HepG2 (cell line): ENCODE data around the gene SMAD7. TPM values are rescaled to one million over a fixed set of nuclear protein-coding genes. Genes with fewer than 3 reads are reported as not detected.

Experiments used
- ARID5B ChIP-seq: IDR thresholded peaks from 2 replicates; pipeline ENCODE4 v1.4.0; 2020; ENCODE audit warnings: mild to moderate bottlenecking, missing genetic modification reagents
- CTCF ChIP-seq: sonication (generic); formaldehyde crosslinking; IDR thresholded peaks from 2 replicates; pipeline ENCODE4 v1.5.0; 2020; ENCODE audit warnings: mild to moderate bottlenecking, missing genetic modification reagents, moderate library complexity
- FOXK2 ChIP-seq: fragments of 450-650 bp; IDR thresholded peaks from 2 replicates; pipeline ENCODE4 v1.6.1; 2016
- GABPB1 ChIP-seq: IDR thresholded peaks from 2 replicates; pipeline ENCODE4 v1.6.1; 2016; ENCODE audit warnings: mild to moderate bottlenecking, missing genetic modification reagents, moderate library complexity, missing compliant biosample characterization
- GATAD2A ChIP-seq: IDR thresholded peaks from 2 replicates; pipeline ENCODE4 v1.6.1; 2016
- KMT2A ChIP-seq: sonication (generic); formaldehyde crosslinking; IDR thresholded peaks from 2 replicates; pipeline ENCODE4 v1.4.0; 2020; ENCODE audit warnings: missing genetic modification reagents
- NR2F1 ChIP-seq, 2 experiments: fragments of 450-650 bp in 1 of 2; formaldehyde crosslinking in 1 of 2; IDR thresholded peaks; 2 replicates each; pipeline versions ENCODE4 v1.5.0 to v1.6.1; 2016 to 2020; ENCODE audit warnings: mild to moderate bottlenecking in 1 of 2, missing compliant biosample characterization in 1 of 2, missing genetic modification reagents in 1 of 2, moderate library complexity in 1 of 2
- SNAI1 ChIP-seq: sonication (generic); formaldehyde crosslinking; IDR thresholded peaks from 2 replicates; pipeline ENCODE4 v1.5.0; 2020; ENCODE audit warnings: mild to moderate bottlenecking, missing genetic modification reagents, borderline replicate concordance
- SOX13 ChIP-seq, 3 experiments: fragments of 450-650 bp in 1 of 3; sonication (generic) in 1 of 3; formaldehyde crosslinking in 1 of 3; IDR thresholded peaks in 2 of 3; conservative IDR thresholded peaks in 1 of 3; 2 replicates each; pipeline versions ENCODE4 v1.5.0 to v1.6.1; 2016 to 2020; ENCODE audit warnings: antibody characterized with exemption in 1 of 3, mild to moderate bottlenecking in 1 of 3, missing compliant biosample characterization in 1 of 3, missing genetic modification reagents in 1 of 3, moderate library complexity in 1 of 3
- SOX5 ChIP-seq: IDR thresholded peaks from 2 replicates; pipeline ENCODE4 v1.6.1; 2016; ENCODE audit warnings: borderline replicate concordance
- SOX6 ChIP-seq, 2 experiments: fragments of 450-650 bp in 1 of 2; sonication (generic) in 1 of 2; formaldehyde crosslinking in 1 of 2; IDR thresholded peaks; 2 replicates each; pipeline versions ENCODE4 v1.4.0 to v1.6.1; 2017 to 2020; ENCODE audit warnings: antibody characterized with exemption in 1 of 2, mild to moderate bottlenecking in 1 of 2, missing genetic modification reagents in 1 of 2
- SP5 ChIP-seq: IDR thresholded peaks from 2 replicates; pipeline ENCODE4 v1.6.1; 2016; ENCODE audit warnings: low read depth, borderline replicate concordance
- THRA ChIP-seq: sonication (generic); formaldehyde crosslinking; IDR thresholded peaks from 2 replicates; pipeline ENCODE4 v1.4.0; 2020; ENCODE audit warnings: missing genetic modification reagents, borderline replicate concordance
- WIZ ChIP-seq: sonication (generic); formaldehyde crosslinking; IDR thresholded peaks from 2 replicates; pipeline ENCODE4 v1.5.1; 2020; ENCODE audit warnings: mild to moderate bottlenecking, missing genetic modification reagents
- YY1 ChIP-seq: IDR thresholded peaks from 2 replicates; pipeline ENCODE4 v1.6.1; 2011; ENCODE audit warnings: low read length, low read depth, moderate library complexity, mild to moderate bottlenecking; ENCODE audit not compliant: insufficient read depth, insufficient replicate concordance
- ZBTB46 ChIP-seq: sonication (generic); formaldehyde crosslinking; IDR thresholded peaks from 2 replicates; pipeline ENCODE4 v1.4.0; 2020; ENCODE audit warnings: mild to moderate bottlenecking, missing genetic modification reagents, borderline replicate concordance
- ZMYM2 ChIP-seq: sonication (generic); formaldehyde crosslinking; IDR thresholded peaks from 2 replicates; pipeline ENCODE4 v1.8.0; 2022; ENCODE audit warnings: mild to moderate bottlenecking, missing genetic modification reagents
- ZMYM4 ChIP-seq: sonication (generic); formaldehyde crosslinking; IDR thresholded peaks from 2 replicates; pipeline ENCODE4 v1.8.1; 2023; ENCODE audit warnings: mild to moderate bottlenecking, missing genetic modification reagents
- ZNF343 ChIP-seq: sonication (generic); formaldehyde crosslinking; IDR thresholded peaks from 2 replicates; pipeline ENCODE4 v1.4.0; 2020; ENCODE audit warnings: mild to moderate bottlenecking, missing genetic modification reagents
- ZNF879 ChIP-seq: sonication (generic); formaldehyde crosslinking; IDR thresholded peaks from 2 replicates; pipeline ENCODE4 v1.8.1; 2023; ENCODE audit warnings: missing genetic modification reagents
- ZNF883 ChIP-seq: sonication (generic); formaldehyde crosslinking; IDR thresholded peaks from 2 replicates; pipeline ENCODE4 v1.5.1; 2020; ENCODE audit warnings: mild to moderate bottlenecking, missing genetic modification reagents; ENCODE audit errors: not compliant biosample characterization
- polyA plus RNA-seq, 8 experiments: library from polyadenylated mRNA; depleted of rRNA in 3 of 8; stranded (reverse) in 7 of 8; unstranded in 1 of 8; fragments of >200 nt; fragmentation: Illumina TruSeq in 4 of 8; extraction: Trizol in 4 of 8; gene quantifications; 2 replicates each; pipeline versions ENCODE4 v1.2.1 to v1.2.3, GENCODE V29; 2011 to 2016; ENCODE audit warnings: low read depth in 4 of 8, missing spikeins in 1 of 8, mixed read lengths in 1 of 8; ENCODE audit not compliant: insufficient read depth in 1 of 8
- total RNA-seq, 5 experiments: library from RNA; depleted of rRNA; stranded (reverse); fragments of >200 nt; fragmentation: Illumina TruSeq; extraction: Trizol; gene quantifications; 2 replicates each; pipeline ENCODE4 v1.2.3, GENCODE V29; 2016; ENCODE audit warnings: low read depth in 1 of 5

The SMAD7 gene
- total and polyA plus RNA-seq, 2 of the 13 experiments (the other 11 are each of a cell fraction or from before 2014, with no cell fraction given): 17.4 to 24.7 TPM

GRCh38 chr18:48878471-48878870 lies 72.3 kb downstream of the SMAD7 start (continued):
- TF ChIP-seq KMT2A (CRISPR knock-in tag): 0 out of 2 replicates have a peak, but pooled peaks have one; percentile 7
- TF ChIP-seq GABPB1 (CRISPR knock-in tag): 0 out of 2 replicates have a peak, but pooled peaks have one; percentile 33
- peak; percentile 40; the same call in 1 of the 2 replicates for TF ChIP-seq GATAD2A (CRISPR knock-in tag)
- 0 out of 2 replicates have a peak, but pooled peaks have one; percentile 7 for TF ChIP-seq ARID5B (CRISPR knock-in tag)
- no peak for TF ChIP-seq WIZ (CRISPR knock-in tag)
- TF ChIP-seq SNAI1: 0 out of 2 replicates have a peak, but pooled peaks have one; percentile 37
- no peak for TF ChIP-seq ZNF883 (CRISPR knock-in tag)
- TF ChIP-seq SP5 (CRISPR knock-in tag): peak; percentile 45; the same call in 1 of the 2 replicates
- TF ChIP-seq SOX6 (IDR thresholded peaks at IDR 0.05): no peak
- TF ChIP-seq SOX6 (CRISPR knock-in tag; IDR thresholded peaks at IDR 0.05): peak; percentile 78
- peak; percentile 22; the same call in 1 of the 2 replicates for TF ChIP-seq ZMYM4
- peak; percentile 68 for TF ChIP-seq SOX5 (CRISPR knock-in tag)
- 0 out of 4 replicates have a peak, but pooled peaks of 1 of the 2 experiments have one; percentile 14 for TF ChIP-seq NR2F1 (CRISPR knock-in tag; IDR thresholded peaks at IDR 0.05)
- 0 out of 2 replicates have a peak, but pooled peaks have one; percentile 5 for TF ChIP-seq CTCF (CRISPR knock-in tag)
- TF ChIP-seq FOXK2: no peak
- no peak for TF ChIP-seq ZNF879
- no peak for TF ChIP-seq SOX13 (IDR thresholded peaks at IDR 0.05)
- peak in 1 of 2 experiments; percentile 63; a peak in 2 of 4 replicates for TF ChIP-seq SOX13 (CRISPR knock-in tag; conservative IDR thresholded peaks at IDR 0.05 in 1 of 2, IDR thresholded peaks at IDR 0.05 in 1 of 2)
- no peak for TF ChIP-seq YY1
- 0 out of 2 replicates have a peak, but pooled peaks have one; percentile 67 for TF ChIP-seq THRA (CRISPR knock-in tag)
- no peak for TF ChIP-seq ZMYM2 (CRISPR knock-in tag)
- no peak for TF ChIP-seq ZNF343 (CRISPR knock-in tag)
- no peak for TF ChIP-seq ZBTB46 (CRISPR knock-in tag)
